ENCODE results near the gene PELI1.

DNA sequence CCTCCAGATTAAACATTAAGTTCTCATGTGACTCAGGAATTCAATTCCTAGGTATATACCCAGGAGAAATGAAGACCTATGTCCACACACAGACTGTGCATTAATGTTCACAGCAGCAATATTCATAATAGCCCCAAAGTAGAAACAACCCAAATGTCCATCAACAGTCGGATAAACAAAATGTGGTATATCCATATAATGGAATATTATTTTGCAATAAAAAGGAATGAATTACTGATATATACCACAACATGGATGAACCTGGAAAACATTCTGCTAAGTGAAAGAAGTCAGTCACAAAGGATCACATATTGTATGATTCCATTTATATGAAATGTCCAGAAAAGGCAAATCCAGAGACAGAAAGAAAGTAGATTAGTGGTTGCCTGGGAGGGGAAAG lies 20.5 kb downstream of the PELI1 start:
- TF ChIP-seq, protein P1, sequence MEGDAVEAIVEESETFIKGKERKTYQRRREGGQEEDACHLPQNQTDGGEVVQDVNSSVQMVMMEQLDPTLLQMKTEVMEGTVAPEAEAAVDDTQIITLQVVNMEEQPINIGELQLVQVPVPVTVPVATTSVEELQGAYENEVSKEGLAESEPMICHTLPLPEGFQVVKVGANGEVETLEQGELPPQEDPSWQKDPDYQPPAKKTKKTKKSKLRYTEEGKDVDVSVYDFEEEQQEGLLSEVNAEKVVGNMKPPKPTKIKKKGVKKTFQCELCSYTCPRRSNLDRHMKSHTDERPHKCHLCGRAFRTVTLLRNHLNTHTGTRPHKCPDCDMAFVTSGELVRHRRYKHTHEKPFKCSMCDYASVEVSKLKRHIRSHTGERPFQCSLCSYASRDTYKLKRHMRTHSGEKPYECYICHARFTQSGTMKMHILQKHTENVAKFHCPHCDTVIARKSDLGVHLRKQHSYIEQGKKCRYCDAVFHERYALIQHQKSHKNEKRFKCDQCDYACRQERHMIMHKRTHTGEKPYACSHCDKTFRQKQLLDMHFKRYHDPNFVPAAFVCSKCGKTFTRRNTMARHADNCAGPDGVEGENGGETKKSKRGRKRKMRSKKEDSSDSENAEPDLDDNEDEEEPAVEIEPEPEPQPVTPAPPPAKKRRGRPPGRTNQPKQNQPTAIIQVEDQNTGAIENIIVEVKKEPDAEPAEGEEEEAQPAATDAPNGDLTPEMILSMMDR (IDR thresholded peaks at IDR 0.05) = no peak
- TF ChIP-seq POLR2A (IDR thresholded peaks at IDR 0.05) = no peak

All from body of pancreas (tissue), 4 donors.